Left lung (tissue), 10 donors: Measurements from ENCODE around the gene ISG20. TPM values are rescaled to one million over a fixed set of nuclear protein-coding genes. Genes with fewer than 3 reads are reported as not detected.
A peak's percentile ranks its signal among the peaks of the same experiment; 100 is the strongest.

ENCODE experiments used
- ATAC-seq: fragments of 200-7000 bp; cut with Tn5 transposase; one replicate; pipeline ENCODE4 v1.9.1; 2020; ENCODE audit warnings: moderate library complexity
- DNase-seq, 4 donors: peaks; one replicate each; pipeline ENCODE4 v3.0.0-alpha.2; 2013 to 2020
- H3K27ac ChIP-seq, 2 donors: fragments of 200-600 bp; sonication (generic) in 1 of 2; one replicate each; pipeline versions ENCODE4 v1.5.0 to v1.8.0; 2020 to 2021
- H3K27me3 ChIP-seq, 2 donors: fragments of 200-600 bp; sonication (generic) in 1 of 2; one replicate each; pipeline versions ENCODE4 v1.5.0 to v1.8.0; 2020 to 2021
- H3K36me3 ChIP-seq, 2 donors: fragments of 200-600 bp; sonication (generic) in 1 of 2; one replicate each; pipeline versions ENCODE4 v1.5.0 to v1.8.0; 2020 to 2021
- H3K4me1 ChIP-seq, 2 donors: fragments of 200-600 bp; one replicate each; pipeline ENCODE4 v1.8.0; 2021
- H3K4me3 ChIP-seq, 2 donors: fragments of 200-600 bp; sonication (generic) in 1 of 2; one replicate each; pipeline versions ENCODE4 v1.5.0 to v1.8.0; 2020 to 2021; ENCODE audit warnings: mild to moderate bottlenecking in 1 of 2
- H3K9me3 ChIP-seq, 2 donors: fragments of 200-600 bp; sonication (generic) in 1 of 2; one replicate each; pipeline versions ENCODE4 v1.5.0 to v1.8.0; 2020 to 2021
- CTCF ChIP-seq, 2 donors: fragments of 200-600 bp; sonication (generic) in 1 of 2; IDR thresholded peaks; one replicate each; pipeline versions ENCODE4 v1.5.0 to v1.8.0; 2021; ENCODE audit warnings: antibody characterized with exemption in 2 of 2
- intact Hi-C, 2 donors: fragments of 100-400 bp; cut with DNase I; formaldehyde crosslinking; loops; one replicate each; pipeline versions ENCODE4 v1.11.2 to v1.14.2; 2022
- polyA plus RNA-seq, 6 donors: library from polyadenylated mRNA; unstranded; fragments of 120-200 nt; gene quantifications; one replicate each; pipeline ENCODE4 v1.2.1, GENCODE V29; 2013; ENCODE audit not compliant: insufficient read length in 6 of 6
- total RNA-seq, 2 donors: library from RNA; stranded (reverse); fragmentation: NEBNext Ultra II Directional; extraction: Animal tissue kit (Norgen Biotek cat#: 25700); gene quantifications; one replicate each; pipeline ENCODE4 v1.2.1, GENCODE V29; 2021
- donor health status: DM: no; HTN: yes; CAD: no.
- donor health status: DM: no; HTN: no; CAD: no.

ISG20 gene
- total and polyA plus RNA-seq, 8 donors, result 1.00 to 23.6 (median 1.4) TPM

GRCh38 chr15:88625943-88626741 is 12.7 kb upstream of the ISG20 start:
- no peak overlapping the region for H3K27ac ChIP-seq
- DNase-seq, result no peak

DNA sequence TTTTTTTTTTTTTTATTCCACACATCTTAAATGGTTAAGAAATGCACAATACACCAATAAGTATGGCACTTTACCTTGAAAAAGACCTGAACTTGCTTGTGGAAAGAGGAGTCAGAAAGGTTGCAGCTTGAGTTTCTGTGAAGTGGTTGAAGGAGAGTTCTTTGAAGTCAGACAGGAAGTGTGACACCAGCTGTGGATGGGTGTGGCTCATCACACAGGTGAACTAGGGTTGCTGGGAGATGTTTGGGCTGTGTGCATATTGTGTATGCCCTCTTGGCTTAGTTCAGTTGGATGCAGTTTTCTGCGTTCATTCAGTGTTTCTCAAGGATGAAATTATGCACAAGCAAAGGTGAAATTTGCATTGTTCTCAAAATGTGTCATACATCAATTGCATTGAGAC is 11.4 kb upstream of the ISG20 start:
- TF ChIP-seq CTCF (IDR thresholded peaks at IDR 0.05), result no peak
- intact Hi-C loops, result no loop called here
- DNase-seq (no peak), ATAC-seq (peak; percentile 18)
- H3K27ac ChIP-seq, result no peak overlapping the region
- peaks cover 19 to 72% of the 10 kb centered on the region in 2 donors for H3K4me1 ChIP-seq
- peaks cover 0 to 65% of the 10 kb centered on the region in 2 donors for H3K36me3 ChIP-seq
- H3K27me3 ChIP-seq, result no peaks in the 10 kb centered on the region
- no peak overlapping the region for H3K4me3 ChIP-seq
- H3K9me3 ChIP-seq, result no peaks in the 10 kb centered on the region

More at GRCh38 chr15:88625943-88626741, 12.7 kb upstream of the ISG20 start:
- Histone ChIP-seq H3K4me3 (no peak overlapping the region), H3K27me3 (no peaks in the 10 kb centered on the region), H3K4me1 (peaks cover 19 to 78% of the 10 kb centered on the region in 2 donors), H3K36me3 (peaks cover 0 to 53% of the 10 kb centered on the region in 2 donors), H3K9me3 (no peaks in the 10 kb centered on the region)
- TF ChIP-seq CTCF (IDR thresholded peaks at IDR 0.05), result no peak
- ATAC-seq, result no peak
- intact Hi-C loops, result no loop called here

DNA sequence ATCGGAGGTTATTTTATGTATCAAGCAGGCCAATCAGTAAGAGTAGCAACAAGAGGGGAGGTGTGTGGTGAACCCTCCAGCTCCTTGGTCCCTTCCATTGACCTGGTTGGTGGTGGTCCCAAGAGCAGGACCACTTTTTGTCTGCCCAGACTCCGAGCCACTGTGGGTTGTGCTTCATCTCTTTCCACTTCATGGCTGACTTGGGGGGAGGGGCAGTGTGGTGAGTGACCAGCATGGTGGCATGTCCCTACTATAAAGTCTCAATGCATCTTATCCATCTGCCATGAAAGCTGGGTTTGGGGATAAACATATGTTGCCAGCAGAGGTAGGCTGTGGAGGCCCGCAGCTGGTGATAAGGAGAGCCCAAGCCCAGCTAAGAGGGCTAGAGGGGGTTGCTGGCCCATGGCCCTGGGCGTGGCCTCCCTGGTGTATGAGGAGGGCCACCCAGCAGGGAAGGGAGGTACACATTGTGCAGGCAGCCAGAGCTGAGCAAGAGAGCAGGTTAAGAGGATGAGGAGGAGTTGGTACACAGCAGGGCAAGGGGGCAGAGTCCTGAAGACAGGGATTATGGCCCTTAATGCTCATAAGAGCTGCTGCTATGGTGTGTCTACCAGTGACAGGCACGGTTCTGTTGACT is 10.7 kb upstream of the ISG20 start:
- H3K27me3 ChIP-seq, result no peaks in the 10 kb centered on the region
- peaks cover 0 to 72% of the 10 kb centered on the region in 2 donors for H3K36me3 ChIP-seq
- H3K9me3 ChIP-seq, result no peaks in the 10 kb centered on the region
- ATAC-seq, result no peak
- intact Hi-C loops, result no loop called here
- no peak overlapping the region for H3K4me3 ChIP-seq
- DNase-seq, result no peak
- no peak overlapping the region for H3K27ac ChIP-seq
- TF ChIP-seq CTCF (IDR thresholded peaks at IDR 0.05), result no peak
- H3K4me1 ChIP-seq, result peaks cover 12 to 65% of the 10 kb centered on the region in 2 donors

DNA sequence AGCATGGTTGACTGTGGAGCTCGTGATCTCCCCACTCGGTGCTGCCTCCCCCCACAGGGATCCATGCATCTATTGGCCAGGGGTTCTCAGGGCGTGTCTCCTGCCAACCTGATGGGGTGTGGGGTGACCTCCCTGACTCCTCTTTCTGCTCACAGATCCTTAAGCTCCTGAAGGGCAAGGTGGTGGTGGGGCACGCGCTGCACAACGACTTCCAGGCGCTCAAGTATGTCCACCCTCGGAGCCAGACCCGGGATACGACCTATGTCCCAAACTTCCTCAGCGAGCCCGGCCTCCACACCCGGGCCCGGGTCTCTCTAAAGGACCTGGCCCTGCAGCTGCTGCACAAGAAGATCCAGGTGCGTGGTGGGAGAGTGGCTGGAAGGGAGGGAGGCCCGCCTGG is 9.7 kb upstream of the ISG20 start:
- no peaks in the 10 kb centered on the region for H3K27me3 ChIP-seq
- ATAC-seq (no peak), DNase-seq (no peak)
- H3K9me3 ChIP-seq, result no peaks in the 10 kb centered on the region
- H3K4me1 ChIP-seq, result peaks cover 10 to 56% of the 10 kb centered on the region in 2 donors
- H3K36me3 ChIP-seq, result peaks cover 0 to 72% of the 10 kb centered on the region in 2 donors
- intact Hi-C loops, result no loop called here
- peak overlapping the region in 1 of 2 donors; percentile 21 for H3K27ac ChIP-seq
- TF ChIP-seq CTCF (IDR thresholded peaks at IDR 0.05), result no peak
- H3K4me3 ChIP-seq, result no peak overlapping the region

- no peak overlapping the region for H3K4me3 ChIP-seq
- ATAC-seq, result peak; percentile 40
- peak in 1 of 4 donors; percentile 81 for DNase-seq
Measured at GRCh38 chr15:88630141-88630721, 8.6 kb upstream of the ISG20 start.

More at GRCh38 chr15:88630141-88630721, 8.6 kb upstream of the ISG20 start:
- intact Hi-C loops, result no loop called here
- Histone ChIP-seq H3K4me1 (peaks cover 0 to 47% of the 10 kb centered on the region in 2 donors), H3K27me3 (no peaks in the 10 kb centered on the region), H3K27ac (peak overlapping the region; percentile 9 to 55), H3K36me3 (peaks cover 0 to 78% of the 10 kb centered on the region in 2 donors), H3K9me3 (no peaks in the 10 kb centered on the region)
- no peak for TF ChIP-seq CTCF (IDR thresholded peaks at IDR 0.05)
